ENCODE data around the gene PISD. TPM values are rescaled to one million over a fixed set of nuclear protein-coding genes. Genes with fewer than 3 reads are reported as not detected.

The PISD gene
- total and polyA plus RNA-seq, 2 of the 8 experiments (the other 6 are each of a cell fraction or from before 2014, with no cell fraction given): 47.8 to 48.2 TPM

GRCh38 chr22:31575190-31575589 lies 86.8 kb downstream of the PISD start:
- H3K9me3 ChIP-seq (ENCODE audit: insufficient read depth in 2 of 2, low read depth in 1 of 2, low read length in 1 of 2): no peaks in the 10 kb centered on the region
- no peak overlapping the region for H2AK5ac ChIP-seq (ENCODE audit: low read depth, low read length)
- H3K79me1 ChIP-seq (ENCODE audit: low read depth, low read length): no peaks in the 10 kb centered on the region
- no peaks in the 10 kb centered on the region for H3K27me3 ChIP-seq (replicated peaks in 1 of 4; ENCODE audit: control insufficient read depth in 3 of 4, extremely low read depth in 1 of 4, insufficient read depth in 3 of 4, low read length in 3 of 4)
- no peak overlapping the region for H4K5ac ChIP-seq (ENCODE audit: insufficient read length, low read depth, low read length)
- H3K4me1 ChIP-seq (replicated peaks in 1 of 4; ENCODE audit: control insufficient read depth in 3 of 4, insufficient read depth in 4 of 4, low read length in 3 of 4): no peaks in the 10 kb centered on the region
- no peak overlapping the region for H4K8ac ChIP-seq (ENCODE audit: extremely low read depth, insufficient read depth, low read length)
- H3K18ac ChIP-seq (ENCODE audit: extremely low read depth, low read length): no peak overlapping the region
- H3K23ac ChIP-seq (ENCODE audit: insufficient read length): no peak overlapping the region
- no peak overlapping the region for H2BK120ac ChIP-seq (replicated peaks; ENCODE audit: low read depth, low read length)
- no peak for FAIRE-seq
- POLR2A ChIA-PET (ENCODE audit: partially characterized antibody): no interaction called here
- H3K79me2 ChIP-seq (ENCODE audit: control insufficient read depth in 1 of 2, insufficient read depth in 2 of 2, low read length in 2 of 2): no peaks in the 10 kb centered on the region
- H3K14ac ChIP-seq (ENCODE audit: insufficient read length): no peak overlapping the region
- no peak overlapping the region for H2AFZ ChIP-seq (ENCODE audit: low read length)
- 93% methylated on average over 8 of the region's 8 CpGs; no CpG with 5 or more reads in 1 of the 2 experiments for WGBS, 2 experiments (ENCODE audit: extremely low coverage in 1 of 2, insufficient coverage in 1 of 2, insufficient read length in 1 of 2, insufficient replicate concordance in 2 of 2, low coverage in 1 of 2, low lambda C conversion rate in 2 of 2, missing lambda C conversion rate in 1 of 2)
- H3K36me3 ChIP-seq (ENCODE audit: control insufficient read depth in 2 of 4, insufficient read depth in 4 of 4, low read length in 3 of 4): peaks cover 0 to 2% (median 0%) of the 10 kb centered on the region in 4 experiments; a peak in 1 of 8 replicates
- TF ChIP-seq SUZ12 (IDR thresholded peaks at IDR 0.05; ENCODE audit: low read length) (no peak), TAF7 (optimal IDR thresholded peaks at IDR 0.05; ENCODE audit: borderline replicate concordance, low read depth, low read length) (no peak), EP300 (IDR thresholded peaks at IDR 0.05; ENCODE audit: borderline replicate concordance in 1 of 2, low read depth in 2 of 2, low read length in 2 of 2) (no peak)
- no peak for DNase-seq (ENCODE audit: low read depth in 1 of 2, low spot score in 2 of 2)
- no peak overlapping the region for H3K4me3 ChIP-seq (ENCODE audit: extremely low read depth in 1 of 4, insufficient read depth in 2 of 4, low read depth in 3 of 4, low read length in 4 of 4)
- H4K20me1 ChIP-seq (replicated peaks in 1 of 2; ENCODE audit: control insufficient read depth in 1 of 2, insufficient read depth in 2 of 2, low read length in 2 of 2): peaks cover 0 to 1% of the 10 kb centered on the region in 2 experiments
- no peak overlapping the region for H2BK20ac ChIP-seq (ENCODE audit: low read length)
- H2BK5ac ChIP-seq (ENCODE audit: low read depth, low read length): no peak overlapping the region
- no peak overlapping the region for H4K91ac ChIP-seq (replicated peaks; ENCODE audit: insufficient read length, low read length)
- H3K56ac ChIP-seq (replicated peaks; ENCODE audit: insufficient read length, low read depth, low read length): no peak overlapping the region
- H3K4ac ChIP-seq (replicated peaks; ENCODE audit: insufficient read length, low read depth, low read length): no peak overlapping the region
- no peak overlapping the region for H3K4me2 ChIP-seq (ENCODE audit: insufficient read depth in 1 of 2, low read depth in 2 of 2, low read length in 2 of 2)
- H3K9ac ChIP-seq (replicated peaks in 1 of 4; ENCODE audit: extremely low read depth in 1 of 4, low read depth in 3 of 4, low read length in 3 of 4): no peak overlapping the region
- no peak overlapping the region for H2BK12ac ChIP-seq (ENCODE audit: low read depth, low read length)
- no peak overlapping the region for H2BK15ac ChIP-seq (ENCODE audit: low read length)
- no peaks in the 10 kb centered on the region for H3K23me2 ChIP-seq (ENCODE audit: low read depth, low read length)
- CTCF ChIA-PET (ENCODE audit: partially characterized antibody): interaction anchor here (0.7 to 1.3 kb wide), 3 partner anchors 41 to 56 kb away, joined by 3 to 5 read pairs (median 4); no protein-coding TSS in a partner anchor
- H3K27ac ChIP-seq (ENCODE audit: low read depth, low read length): no peak overlapping the region

Measured in H1 (cell line).